SU-DHL-6 (cell line): Measurements from ENCODE around the gene TMEM108.

Experiments
- CTCF ChIP-seq: fragments of 200-600 bp; sonication (generic); IDR thresholded peaks from one replicate; pipeline ENCODE4 v1.5.1; 2017; ENCODE audit warnings: antibody characterized with exemption, mild to moderate bottlenecking, low read length, moderate library complexity; ENCODE audit not compliant: insufficient read depth, poor library complexity, severe bottlenecking
- EZH2phosphoT487 ChIP-seq: fragments of 200-600 bp; sonication (generic), shearing (Covaris generic); conservative IDR thresholded peaks from 2 replicates; pipeline ENCODE4 v1.6.1; 2018; ENCODE audit warnings: mild to moderate bottlenecking, antibody characterized with exemption, low read length, moderate library complexity, mixed read lengths

DNA sequence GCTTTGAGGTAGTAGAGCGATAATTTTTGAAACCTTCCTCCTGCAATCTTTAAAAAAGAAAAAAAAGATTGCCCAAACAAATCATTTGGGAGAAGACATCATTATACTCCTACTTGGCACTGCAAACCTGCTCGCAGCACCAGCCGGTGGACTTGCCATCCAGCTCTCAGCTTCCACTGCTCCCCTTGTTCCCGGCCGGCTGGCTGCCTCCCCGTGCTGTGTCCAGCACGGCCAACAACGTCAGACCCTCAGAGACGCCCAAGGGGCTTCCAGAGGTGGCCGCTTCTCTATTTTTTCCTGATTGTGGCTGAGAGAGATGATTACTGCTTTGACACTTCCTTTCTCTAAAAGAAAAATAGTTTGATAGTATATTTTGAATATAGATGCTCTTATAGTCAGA lies 358.7 kb downstream of the TMEM108 start:
- TF ChIP-seq CTCF (no peak), EZH2phosphoT487 (no peak)
